Stimulated activated CD8-positive, alpha-beta memory T cell treated with anti-CD3 and anti-CD28 coated beads, Interleukin-2, amount 100 ng/mL, for 1 hour (primary cell): ENCODE data around the gene PRR12.

Experiments
- DNase-seq, 2 donors: peaks; one replicate each; pipeline ENCODE4 v3.0.0-alpha.2; 2020; ENCODE audit warnings: low read depth in 2 of 2

The PRR12 gene

GRCh38 chr19:49590971-49591730, at the start of gene PRR12:
Gene PRR12 (plus strand): TSS chr19:49591182. CDS start chr19:49591655, 473 bp downstream.
- peak; percentile 41 to 47 for DNase-seq

- DNase-seq: no peak
Observed at GRCh38 chr19:49541914-49542313, 49.1 kb upstream of the PRR12 start.

GRCh38 chr19:49542446-49542845, 48.5 kb upstream of the PRR12 start:
- DNase-seq: no peak

GRCh38 chr19:49543032-49543431, 48.0 kb upstream of the PRR12 start:
- no peak for DNase-seq

- no peak for DNase-seq
Observed at GRCh38 chr19:49544154-49544553, 46.8 kb upstream of the PRR12 start.

GRCh38 chr19:49546825-49547565, 44.0 kb upstream of the PRR12 start:
- DNase-seq: peak in 1 of 2 donors; percentile 50

GRCh38 chr19:49549045-49549444, 41.9 kb upstream of the PRR12 start:
- DNase-seq: no peak

GRCh38 chr19:49551531-49551930, 39.5 kb upstream of the PRR12 start:
- no peak for DNase-seq

- DNase-seq: no peak
Observed at GRCh38 chr19:49552749-49553148, 38.2 kb upstream of the PRR12 start.

GRCh38 chr19:49553451-49554271, 37.3 kb upstream of the PRR12 start:
- DNase-seq: no peak

- no peak for DNase-seq
Observed at GRCh38 chr19:49554701-49555181, 36.2 kb upstream of the PRR12 start.

GRCh38 chr19:49555600-49556411, 35.2 kb upstream of the PRR12 start:
- DNase-seq: peak in 1 of 2 donors; percentile 75

GRCh38 chr19:49556412-49557398, 34.3 kb upstream of the PRR12 start:
- DNase-seq: no peak

- no peak for DNase-seq
Observed at GRCh38 chr19:49557641-49558325, 33.2 kb upstream of the PRR12 start.

- no peak for DNase-seq
Observed at GRCh38 chr19:49558591-49558990, 32.4 kb upstream of the PRR12 start.

GRCh38 chr19:49559443-49559842, 31.5 kb upstream of the PRR12 start:
- no peak for DNase-seq

- no peak for DNase-seq
Observed at GRCh38 chr19:49559928-49560327, 31.1 kb upstream of the PRR12 start.

GRCh38 chr19:49560358-49560900, 30.6 kb upstream of the PRR12 start:
- no peak for DNase-seq

GRCh38 chr19:49564616-49565045, 26.4 kb upstream of the PRR12 start:
- no peak for DNase-seq
